GM12801 (cell line): ENCODE measurements around the gene KLHL34.

Experiments used
- TF ChIP-seq, protein P1 (sequence below): IDR thresholded peaks from one replicate; pipeline ENCODE4 v1.5.1; 2011; ENCODE audit warnings: control low read depth; ENCODE audit not compliant: insufficient read length; ENCODE audit errors: extremely low read depth

KLHL34 gene

GRCh38 chrX:21655901-21656586, 2.1 kb downstream of the KLHL34 start:
- TF ChIP-seq, protein P1, sequence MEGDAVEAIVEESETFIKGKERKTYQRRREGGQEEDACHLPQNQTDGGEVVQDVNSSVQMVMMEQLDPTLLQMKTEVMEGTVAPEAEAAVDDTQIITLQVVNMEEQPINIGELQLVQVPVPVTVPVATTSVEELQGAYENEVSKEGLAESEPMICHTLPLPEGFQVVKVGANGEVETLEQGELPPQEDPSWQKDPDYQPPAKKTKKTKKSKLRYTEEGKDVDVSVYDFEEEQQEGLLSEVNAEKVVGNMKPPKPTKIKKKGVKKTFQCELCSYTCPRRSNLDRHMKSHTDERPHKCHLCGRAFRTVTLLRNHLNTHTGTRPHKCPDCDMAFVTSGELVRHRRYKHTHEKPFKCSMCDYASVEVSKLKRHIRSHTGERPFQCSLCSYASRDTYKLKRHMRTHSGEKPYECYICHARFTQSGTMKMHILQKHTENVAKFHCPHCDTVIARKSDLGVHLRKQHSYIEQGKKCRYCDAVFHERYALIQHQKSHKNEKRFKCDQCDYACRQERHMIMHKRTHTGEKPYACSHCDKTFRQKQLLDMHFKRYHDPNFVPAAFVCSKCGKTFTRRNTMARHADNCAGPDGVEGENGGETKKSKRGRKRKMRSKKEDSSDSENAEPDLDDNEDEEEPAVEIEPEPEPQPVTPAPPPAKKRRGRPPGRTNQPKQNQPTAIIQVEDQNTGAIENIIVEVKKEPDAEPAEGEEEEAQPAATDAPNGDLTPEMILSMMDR: no peak

GRCh38 chrX:21645886-21646285, 12.2 kb downstream of the KLHL34 start:
- TF ChIP-seq, protein P1: no peak

GRCh38 chrX:21645431-21645830, 12.7 kb downstream of the KLHL34 start:
- TF ChIP-seq, protein P1: no peak

DNA sequence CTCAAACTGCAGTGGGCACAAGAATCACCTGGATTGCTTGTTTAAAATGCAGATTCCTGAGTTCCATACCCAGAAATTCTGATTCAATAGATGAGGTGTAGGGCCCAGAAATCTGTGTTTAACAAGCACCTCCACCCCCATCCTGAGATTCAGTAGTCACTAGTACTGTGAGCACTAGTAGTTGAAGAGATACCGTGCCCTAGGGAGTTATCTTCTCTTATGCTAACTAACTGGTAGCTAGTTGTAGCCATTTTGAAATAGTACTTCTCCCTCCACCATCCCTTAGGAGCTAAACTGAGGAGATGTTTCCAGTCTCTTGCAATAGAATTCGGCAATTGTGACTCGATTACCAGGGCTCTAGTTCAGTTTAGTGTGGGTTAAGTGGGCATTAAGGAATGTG, 18.4 kb downstream of the KLHL34 start:
- TF ChIP-seq, protein P1: no peak

- TF ChIP-seq, protein P1: no peak
Measured at GRCh38 chrX:21638311-21638710, 19.8 kb downstream of the KLHL34 start.

DNA sequence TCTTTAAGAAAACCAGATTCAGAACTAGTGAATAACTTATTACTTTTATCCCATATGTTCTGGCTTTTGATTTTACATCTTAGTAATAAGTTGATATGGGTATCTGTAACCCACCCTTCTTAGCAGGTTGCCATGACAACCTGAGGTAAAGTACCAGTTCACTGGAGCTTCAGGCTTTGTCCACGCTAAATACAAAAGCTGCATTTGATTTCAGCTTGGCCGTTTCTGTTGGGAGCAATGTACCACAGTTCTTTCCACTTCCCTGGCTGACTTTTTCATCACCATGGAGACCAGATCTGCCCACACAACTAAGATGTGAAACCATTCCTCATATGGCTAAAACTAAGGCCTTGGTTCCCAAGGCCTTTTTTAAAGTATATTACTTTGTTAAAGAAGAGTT, 26.1 kb downstream of the KLHL34 start:
- TF ChIP-seq, protein P1: no peak

GRCh38 chrX:21623778-21624501, 34.2 kb downstream of the KLHL34 start:
- TF ChIP-seq, protein P1: no peak
